ENCODE measurements around the gene KCNJ11.

KCNJ11 gene

GRCh38 chr11:17366495-17366894, 22.0 kb downstream of the KCNJ11 start:
- H3K4me3 ChIP-seq (ENCODE audit: low read depth, low read length) = no peak overlapping the region
- no peak for TF ChIP-seq CTCF (IDR thresholded peaks at IDR 0.05; ENCODE audit: low read depth, low read length)

GRCh38 chr11:17354601-17354991, 33.9 kb downstream of the KCNJ11 start:
- TF ChIP-seq CTCF (IDR thresholded peaks at IDR 0.05; ENCODE audit: low read depth, low read length) = peak; percentile 34; the same call in 1 of the 2 replicates
- no peak overlapping the region for H3K4me3 ChIP-seq (ENCODE audit: low read depth, low read length)

DNA sequence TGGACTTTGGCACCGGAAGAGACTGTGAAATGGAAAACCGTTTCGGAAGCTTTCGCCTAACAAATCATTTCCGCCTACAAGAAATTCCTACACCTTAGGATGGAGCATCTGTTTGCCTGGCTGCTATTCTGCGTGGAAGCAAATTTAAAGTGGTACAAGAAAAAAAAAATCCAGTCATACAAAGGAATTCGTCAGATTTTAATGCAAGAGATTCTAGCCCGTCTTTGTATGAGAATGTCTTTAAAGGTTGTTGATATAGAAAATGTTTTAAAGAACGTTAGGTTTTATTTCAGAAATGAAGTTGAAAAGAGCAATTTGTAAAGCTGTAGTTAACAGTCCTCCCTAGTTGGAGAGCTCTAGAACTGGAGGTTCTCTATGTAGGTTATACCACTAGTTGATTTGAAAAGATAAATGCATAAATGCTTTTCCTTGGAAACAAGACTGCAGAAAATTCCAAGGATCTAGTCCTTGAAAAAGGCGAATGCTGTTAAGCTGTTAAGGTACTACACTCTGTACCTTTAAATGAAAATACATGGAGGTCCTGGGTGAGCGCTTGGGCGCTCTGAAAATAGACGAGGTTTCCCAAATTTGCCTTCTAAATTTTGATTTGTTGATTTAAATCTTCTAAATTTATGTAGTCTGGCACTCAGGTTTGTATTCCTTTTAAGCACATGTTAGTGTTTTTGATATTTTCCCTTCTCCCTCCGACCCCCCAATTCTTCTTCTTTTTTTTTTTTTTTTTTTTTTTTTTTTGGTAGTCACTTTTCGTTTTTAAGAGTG, 34.4 kb downstream of the KCNJ11 start:
- H3K4me3 ChIP-seq (ENCODE audit: low read depth, low read length) = peak overlapping the region; percentile 75
- TF ChIP-seq CTCF (IDR thresholded peaks at IDR 0.05; ENCODE audit: low read depth, low read length) = no peak

DNA sequence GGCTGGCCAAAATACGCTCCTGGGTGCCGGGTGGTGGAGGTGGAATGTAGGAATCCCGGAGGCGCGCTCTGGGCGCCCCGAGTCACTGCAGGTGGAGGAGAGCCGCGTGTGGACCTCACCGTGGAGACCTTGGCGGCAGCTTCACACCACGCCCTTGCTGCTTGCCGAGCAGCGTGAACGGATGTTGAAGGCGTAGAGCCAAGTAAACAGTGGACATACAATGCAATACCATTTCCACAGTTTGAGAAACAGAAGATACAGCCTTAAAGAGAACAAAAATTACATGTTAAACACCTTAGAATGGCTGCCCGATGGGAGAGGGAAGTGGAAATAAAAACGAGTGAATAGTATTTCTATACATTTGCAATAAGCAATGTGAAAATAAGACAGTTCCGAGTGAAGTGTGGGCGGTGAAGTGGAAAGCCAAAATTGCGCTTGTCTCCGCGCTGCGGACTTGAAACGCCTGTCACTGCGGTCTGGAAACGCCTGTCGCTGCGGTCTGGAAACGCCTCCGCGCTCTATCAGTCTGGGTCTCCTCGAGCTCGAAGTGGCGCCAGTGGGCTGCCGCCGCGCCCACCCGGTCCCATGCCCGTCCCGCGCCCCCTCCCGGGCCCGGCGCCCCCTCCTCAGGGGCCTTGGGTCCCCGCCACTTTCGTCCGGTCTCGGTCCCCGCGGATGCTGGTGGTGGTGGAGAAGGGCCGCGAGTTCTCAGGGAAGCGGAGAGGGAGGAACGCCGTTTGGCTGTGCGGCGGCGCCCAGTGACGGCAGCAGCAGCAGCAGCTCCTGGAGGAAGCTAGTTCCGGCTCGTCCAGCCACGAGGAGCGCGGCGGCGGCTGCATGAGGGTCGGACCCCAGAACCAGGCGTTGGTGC, 35.3 kb downstream of the KCNJ11 start:
- no peak for TF ChIP-seq CTCF (IDR thresholded peaks at IDR 0.05; ENCODE audit: low read depth, low read length)
- peak overlapping the region; percentile 75 for H3K4me3 ChIP-seq (ENCODE audit: low read depth, low read length)

DNA sequence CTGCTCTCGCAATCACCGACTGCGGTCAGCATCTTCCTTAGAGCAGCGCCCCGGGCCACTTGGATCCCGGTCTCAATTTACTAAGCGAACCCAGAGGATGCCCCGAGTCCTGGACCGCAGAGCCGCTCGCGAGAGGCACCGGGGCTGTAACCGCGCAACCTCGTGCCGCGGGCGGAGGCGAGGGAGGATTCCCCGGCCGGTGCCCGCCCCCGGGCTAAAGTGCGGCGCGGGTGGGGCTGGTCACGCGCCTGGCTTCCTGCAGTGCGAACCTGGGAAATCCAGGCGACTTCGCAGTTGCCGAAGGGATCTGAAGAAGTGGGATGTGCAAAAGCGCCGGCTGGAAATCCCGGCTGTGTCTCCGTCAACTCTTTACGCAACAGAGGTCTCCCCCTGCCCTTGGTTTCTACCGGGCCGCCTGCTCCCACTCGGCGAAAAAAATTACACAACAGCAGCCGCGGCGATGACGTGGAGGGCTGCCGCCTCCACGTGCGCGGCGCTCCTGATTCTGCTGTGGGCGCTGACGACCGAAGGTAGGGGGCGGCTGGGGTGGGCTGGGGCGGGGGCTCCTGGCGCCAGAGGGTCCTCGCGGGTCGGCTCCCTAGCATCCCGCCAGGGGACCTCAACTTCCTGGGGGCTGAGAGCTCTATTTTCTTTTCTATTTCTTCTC, 36.8 kb downstream of the KCNJ11 start, which contains the start of gene NCR3LG1:
TSS of gene NCR3LG1 (plus strand) at position 291 of the 667 bp plus-strand sequence. CDS start at position 461, 170 bp downstream.
- peak within 1 kb of the TSS; percentile 75 for H3K4me3 ChIP-seq (ENCODE audit: low read depth, low read length)
- no peak for TF ChIP-seq CTCF (IDR thresholded peaks at IDR 0.05; ENCODE audit: low read depth, low read length)

- peak overlapping the region; percentile 75 for H3K4me3 ChIP-seq (ENCODE audit: low read depth, low read length)
- 0 out of 2 replicates have a peak, but pooled peaks have one; percentile 15 for TF ChIP-seq CTCF (IDR thresholded peaks at IDR 0.05; ENCODE audit: low read depth, low read length)
Measured at GRCh38 chr11:17351172-17351509, 37.3 kb downstream of the KCNJ11 start.
